Stimulated activated CD8-positive, alpha-beta memory T cell treated with anti-CD3 and anti-CD28 coated beads, Interleukin-4, amount 100 ng/mL, for 4 hours (primary cell): Measurements from ENCODE around the gene LGR5.

Experiments
- DNase-seq, 2 donors: peaks; one replicate each; pipeline ENCODE4 v3.0.0-alpha.2; 2020; ENCODE audit warnings: low read depth in 2 of 2, low spot score in 1 of 2

Gene LGR5

GRCh38 chr12:71438670-71439361, 782 bp upstream of the LGR5 start:
- DNase-seq: no peak

GRCh38 chr12:71439362-71439612, 311 bp upstream of the LGR5 start:
- DNase-seq: no peak

GRCh38 chr12:71440345-71440762, 756 bp downstream of the LGR5 start:
- no peak for DNase-seq

GRCh38 chr12:71440763-71441748, 1.5 kb downstream of the LGR5 start:
- DNase-seq: no peak

GRCh38 chr12:71441836-71442566, 2.4 kb downstream of the LGR5 start:
- no peak for DNase-seq

- no peak for DNase-seq
Measured at GRCh38 chr12:71442567-71442931, 3.0 kb downstream of the LGR5 start.

- no peak for DNase-seq
Measured at GRCh38 chr12:71445071-71445470, 5.5 kb downstream of the LGR5 start.

- DNase-seq: no peak
Measured at GRCh38 chr12:71447691-71448132, 8.1 kb downstream of the LGR5 start.

- no peak for DNase-seq
Measured at GRCh38 chr12:71448150-71448581, 8.6 kb downstream of the LGR5 start.

GRCh38 chr12:71449373-71450070, 9.9 kb downstream of the LGR5 start:
- DNase-seq: no peak

GRCh38 chr12:71452006-71452405, 12.4 kb downstream of the LGR5 start:
- DNase-seq: no peak

GRCh38 chr12:71455028-71455737, 15.6 kb downstream of the LGR5 start:
- no peak for DNase-seq

GRCh38 chr12:71456316-71456715, 16.7 kb downstream of the LGR5 start:
- no peak for DNase-seq

- no peak for DNase-seq
Measured at GRCh38 chr12:71456990-71457389, 17.4 kb downstream of the LGR5 start.

- DNase-seq: no peak
Measured at GRCh38 chr12:71460318-71460717, 20.7 kb downstream of the LGR5 start.

- no peak for DNase-seq
Measured at GRCh38 chr12:71460850-71461609, 21.4 kb downstream of the LGR5 start.

GRCh38 chr12:71461787-71462328, 22.3 kb downstream of the LGR5 start:
- no peak for DNase-seq

- DNase-seq: no peak
Measured at GRCh38 chr12:71465796-71466195, 26.2 kb downstream of the LGR5 start.

GRCh38 chr12:71469258-71469750, 29.7 kb downstream of the LGR5 start:
- no peak for DNase-seq
